Activated CD4-positive, alpha-beta T cell treated with anti-CD3 and anti-CD28 coated beads, Interleukin-2, amount 10 ng/mL, durations not matched to agents 24 days and 14 days (primary cell): ENCODE measurements around the gene STT3A. TPM values are rescaled to one million over a fixed set of nuclear protein-coding genes. Genes with fewer than 3 reads are reported as not detected.

ENCODE experiments used
- DNase-seq: peaks from one replicate; pipeline ENCODE4 v3.0.0; 2022
- H3K27ac Mint-ChIP-seq: one replicate; pipeline ENCODE4 v1.8.0; 2022; ENCODE audit warnings: mild to moderate bottlenecking, mixed read lengths
- H3K27me3 Mint-ChIP-seq: one replicate; pipeline ENCODE4 v1.8.0; 2022; ENCODE audit warnings: mixed read lengths
- H3K36me3 Mint-ChIP-seq: one replicate; pipeline ENCODE4 v1.8.0; 2022; ENCODE audit warnings: low read depth, mild to moderate bottlenecking, mixed read lengths
- H3K4me1 Mint-ChIP-seq: one replicate; pipeline ENCODE4 v1.8.0; 2021; ENCODE audit warnings: mixed read lengths
- H3K4me3 Mint-ChIP-seq: one replicate; pipeline ENCODE4 v1.8.0; 2022; ENCODE audit warnings: mild to moderate bottlenecking, moderate library complexity, mixed read lengths
- H3K9me3 Mint-ChIP-seq: one replicate; pipeline ENCODE4 v1.8.0; 2021; ENCODE audit warnings: mixed read lengths
- intact Hi-C: fragments of 100-400 bp; cut with micrococcal nuclease; formaldehyde crosslinking; loops from one replicate; pipeline ENCODE4 v1.15.1; 2023
- total RNA-seq: library from RNA; stranded (reverse); gene quantifications from 2 replicates; pipeline ENCODE4 v1.2.3, GENCODE V29; 2022

STT3A gene
- 167 and 183 TPM in 2 replicates for total RNA-seq

GRCh38 chr11:125592305-125593113, at the start of gene STT3A:
Gene STT3A (plus strand): TSS chr11:125592852. CDS start chr11:125595916, 3,064 bp downstream.
- H3K27ac Mint-ChIP-seq: peak within 1 kb of the TSS; percentile 95
- peaks cover 31% of the 10 kb centered on the region for H3K36me3 Mint-ChIP-seq
- H3K4me1 Mint-ChIP-seq: peaks cover 37% of the 10 kb centered on the region
- H3K4me3 Mint-ChIP-seq: peak within 1 kb of the TSS; percentile 98
- H3K9me3 Mint-ChIP-seq: no peaks in the 10 kb centered on the region
- DNase-seq: peak; percentile 99
- H3K27me3 Mint-ChIP-seq: no peaks in the 10 kb centered on the region
- intact Hi-C loops: loop anchor here (1.0 kb wide), 7 partner anchors 23 to 712 kb away; partner anchors contain the start of genes CHEK1, DCPS, EI24 and FAM118B

DNA sequence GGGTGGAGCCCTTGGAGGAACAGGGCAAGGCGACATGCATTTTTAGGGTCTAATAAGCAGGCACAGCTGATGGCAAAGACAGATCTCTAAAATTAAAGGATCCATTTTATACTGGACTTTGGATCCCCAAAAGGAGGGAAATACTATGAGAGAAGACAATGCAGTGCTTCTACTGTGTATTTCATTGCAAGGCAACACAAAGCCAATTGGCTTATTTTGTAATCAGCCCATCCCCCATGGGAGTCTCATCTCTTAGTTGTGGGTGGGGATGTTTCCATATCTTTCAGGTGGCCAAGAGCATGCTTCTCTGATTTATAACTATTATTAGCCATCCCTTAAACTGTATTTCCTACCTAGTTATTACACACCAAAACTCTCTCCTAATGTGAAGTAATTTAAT, 41.9 kb upstream of the STT3A start:
- H3K4me3 Mint-ChIP-seq: no peak overlapping the region
- no peaks in the 10 kb centered on the region for H3K27me3 Mint-ChIP-seq
- DNase-seq: no peak
- intact Hi-C loops: no loop called here
- no peak overlapping the region for H3K27ac Mint-ChIP-seq
- H3K36me3 Mint-ChIP-seq: peaks cover 3% of the 10 kb centered on the region
- no peaks in the 10 kb centered on the region for H3K4me1 Mint-ChIP-seq
- H3K9me3 Mint-ChIP-seq: peaks cover 22% of the 10 kb centered on the region

DNA sequence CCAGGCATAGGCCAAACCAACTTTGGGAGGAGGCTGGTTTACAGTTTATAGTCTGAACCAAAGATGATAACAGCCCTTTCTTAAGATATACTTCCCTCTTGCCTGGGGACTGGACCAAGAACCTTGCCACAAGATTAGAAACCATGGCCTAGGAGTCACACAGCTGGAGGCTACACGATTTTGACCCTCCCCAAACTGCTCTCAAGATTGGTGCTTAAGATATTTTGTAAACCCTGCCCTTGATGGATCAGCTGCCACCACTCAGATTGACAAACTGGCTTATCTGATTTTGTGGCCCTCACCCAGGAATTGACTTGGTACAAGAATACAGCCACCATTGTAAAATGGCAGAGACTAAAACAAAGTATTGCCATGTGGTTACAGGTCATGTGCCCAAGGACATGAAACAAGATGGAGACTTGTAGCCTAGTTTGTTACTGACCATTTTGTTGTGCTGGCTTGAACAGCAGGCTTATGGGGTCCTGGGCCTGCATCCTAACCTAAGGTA, 40.8 kb upstream of the STT3A start:
- no peak for DNase-seq
- Mint-ChIP-seq H3K36me3 (peaks cover 3% of the 10 kb centered on the region), H3K9me3 (peaks cover 20% of the 10 kb centered on the region), H3K27ac (no peak overlapping the region), H3K27me3 (no peaks in the 10 kb centered on the region), H3K4me3 (no peak overlapping the region), H3K4me1 (no peaks in the 10 kb centered on the region)
- intact Hi-C loops: no loop called here

- intact Hi-C loops: no loop called here
- Mint-ChIP-seq H3K4me3 (no peak overlapping the region), H3K27ac (no peak overlapping the region), H3K4me1 (no peaks in the 10 kb centered on the region), H3K36me3 (peaks cover 3% of the 10 kb centered on the region), H3K27me3 (peaks cover 2% of the 10 kb centered on the region), H3K9me3 (peaks cover 19% of the 10 kb centered on the region)
- no peak for DNase-seq
Observed at GRCh38 chr11:125552927-125553326, 39.7 kb upstream of the STT3A start.

DNA sequence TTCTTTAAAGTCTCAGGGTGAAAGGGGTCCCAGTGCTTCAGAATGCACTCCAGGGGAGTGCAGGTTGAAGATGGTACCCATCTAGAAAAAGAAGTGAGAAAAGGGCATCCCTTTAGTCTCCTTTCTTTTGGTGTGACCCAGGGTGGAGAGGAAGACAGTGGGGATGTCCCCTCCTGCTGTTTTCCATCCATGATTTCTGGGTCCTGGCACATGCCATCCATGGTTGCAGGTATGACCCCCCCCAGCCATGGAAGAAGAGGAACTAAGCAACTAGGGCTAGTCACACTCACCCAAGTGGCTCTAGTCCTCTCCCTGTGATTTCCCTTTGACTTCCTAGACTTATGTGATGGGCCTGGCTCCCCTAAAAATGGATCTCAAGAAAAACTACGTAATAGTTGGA, 39.3 kb upstream of the STT3A start:
- no peak for DNase-seq
- H3K27ac Mint-ChIP-seq: no peak overlapping the region
- H3K9me3 Mint-ChIP-seq: peaks cover 19% of the 10 kb centered on the region
- H3K36me3 Mint-ChIP-seq: peaks cover 3% of the 10 kb centered on the region
- H3K4me1 Mint-ChIP-seq: no peaks in the 10 kb centered on the region
- no peak overlapping the region for H3K4me3 Mint-ChIP-seq
- H3K27me3 Mint-ChIP-seq: peaks cover 2% of the 10 kb centered on the region
- intact Hi-C loops: no loop called here

GRCh38 chr11:125554038-125554437, 38.6 kb upstream of the STT3A start:
- H3K36me3 Mint-ChIP-seq: peaks cover 3% of the 10 kb centered on the region
- H3K9me3 Mint-ChIP-seq: peaks cover 19% of the 10 kb centered on the region
- H3K4me3 Mint-ChIP-seq: no peak overlapping the region
- H3K27me3 Mint-ChIP-seq: peaks cover 2% of the 10 kb centered on the region
- H3K4me1 Mint-ChIP-seq: no peaks in the 10 kb centered on the region
- no peak overlapping the region for H3K27ac Mint-ChIP-seq
- no peak for DNase-seq
- intact Hi-C loops: no loop called here

DNA sequence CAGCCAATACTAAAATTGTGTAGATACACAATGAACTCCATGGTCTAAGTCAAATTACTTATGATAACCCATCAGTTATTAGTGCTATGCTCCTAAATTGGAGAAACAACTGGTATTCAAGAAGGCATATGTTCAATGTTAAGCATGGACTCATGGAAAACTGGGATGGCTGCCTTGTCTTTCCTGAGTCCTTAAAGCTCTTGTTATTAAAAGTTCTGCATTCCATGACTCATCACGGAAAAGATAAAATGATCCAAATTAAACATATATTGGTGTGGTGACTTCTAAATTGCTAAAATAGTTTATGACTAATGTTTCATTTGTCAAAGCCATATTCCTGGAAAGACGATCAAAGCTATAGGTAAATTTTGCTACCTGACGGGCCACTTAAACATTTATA, 32.8 kb upstream of the STT3A start:
- Mint-ChIP-seq H3K9me3 (peaks cover 6% of the 10 kb centered on the region), H3K27me3 (peaks cover 2% of the 10 kb centered on the region), H3K4me3 (no peak overlapping the region), H3K36me3 (no peaks in the 10 kb centered on the region), H3K4me1 (no peaks in the 10 kb centered on the region), H3K27ac (no peak overlapping the region)
- intact Hi-C loops: no loop called here
- no peak for DNase-seq

GRCh38 chr11:125561924-125562323, 30.7 kb upstream of the STT3A start:
- Mint-ChIP-seq H3K27ac (no peak overlapping the region), H3K9me3 (no peaks in the 10 kb centered on the region), H3K4me3 (no peak overlapping the region), H3K4me1 (no peaks in the 10 kb centered on the region), H3K36me3 (no peaks in the 10 kb centered on the region), H3K27me3 (peaks cover 2% of the 10 kb centered on the region)
- no peak for DNase-seq
- intact Hi-C loops: no loop called here

DNA sequence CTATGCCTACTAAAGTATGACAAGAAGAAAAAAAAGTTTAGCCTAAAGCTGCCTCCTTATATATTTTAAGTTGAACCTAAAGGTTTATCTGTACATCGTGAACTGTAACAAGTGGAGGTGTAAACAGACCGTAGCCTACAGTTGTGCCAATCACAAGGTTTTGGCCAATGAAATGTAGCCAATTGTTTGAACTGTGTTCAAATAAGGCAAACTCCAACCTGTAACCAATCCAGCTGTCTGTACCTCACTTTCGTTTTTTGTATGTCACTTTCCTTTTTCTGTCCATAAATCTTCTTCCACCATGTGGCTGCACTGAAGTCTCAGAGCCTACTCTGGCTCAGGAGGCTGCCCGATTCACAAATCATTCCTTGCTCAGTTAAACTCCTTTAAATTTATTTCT, 30.2 kb upstream of the STT3A start:
- DNase-seq: no peak
- H3K27ac Mint-ChIP-seq: no peak overlapping the region
- H3K36me3 Mint-ChIP-seq: no peaks in the 10 kb centered on the region
- no peaks in the 10 kb centered on the region for H3K9me3 Mint-ChIP-seq
- H3K27me3 Mint-ChIP-seq: peaks cover 1% of the 10 kb centered on the region
- intact Hi-C loops: no loop called here
- no peaks in the 10 kb centered on the region for H3K4me1 Mint-ChIP-seq
- H3K4me3 Mint-ChIP-seq: no peak overlapping the region

- Mint-ChIP-seq H3K9me3 (no peaks in the 10 kb centered on the region), H3K27ac (no peak overlapping the region), H3K27me3 (no peaks in the 10 kb centered on the region), H3K36me3 (no peaks in the 10 kb centered on the region), H3K4me1 (peaks cover 2% of the 10 kb centered on the region), H3K4me3 (no peak overlapping the region)
- intact Hi-C loops: no loop called here
- no peak for DNase-seq
Observed at GRCh38 chr11:125564357-125564756, 28.3 kb upstream of the STT3A start.

DNA sequence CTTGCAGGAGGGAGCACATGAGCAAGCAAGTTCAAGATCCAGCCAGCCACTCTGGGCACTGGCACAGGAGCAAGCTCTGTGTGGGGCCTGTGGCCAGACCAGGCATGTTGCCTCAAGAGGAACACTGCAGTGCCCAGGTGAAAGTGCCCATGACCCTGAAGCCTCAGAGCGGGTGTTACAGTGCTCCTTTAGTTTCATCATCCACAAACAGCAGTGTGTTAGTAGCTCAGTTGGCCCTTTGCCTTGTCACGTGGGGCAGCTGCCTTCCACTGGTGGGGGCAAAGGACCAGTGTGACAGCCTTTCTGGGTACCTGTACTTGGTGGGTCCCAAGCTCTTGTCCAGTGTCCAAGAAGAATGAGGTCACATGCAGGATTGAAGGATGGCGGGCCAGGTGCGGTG, 26.4 kb upstream of the STT3A start:
- Mint-ChIP-seq H3K4me1 (peaks cover 10% of the 10 kb centered on the region), H3K27me3 (no peaks in the 10 kb centered on the region), H3K36me3 (peaks cover 2% of the 10 kb centered on the region), H3K9me3 (no peaks in the 10 kb centered on the region), H3K4me3 (no peak overlapping the region), H3K27ac (no peak overlapping the region)
- intact Hi-C loops: no loop called here
- no peak for DNase-seq

- DNase-seq: peak; percentile 97
- peaks cover 19% of the 10 kb centered on the region for H3K36me3 Mint-ChIP-seq
- peaks cover 18% of the 10 kb centered on the region for H3K4me1 Mint-ChIP-seq
- no peaks in the 10 kb centered on the region for H3K9me3 Mint-ChIP-seq
- H3K27me3 Mint-ChIP-seq: no peaks in the 10 kb centered on the region
- H3K4me3 Mint-ChIP-seq: peak within 1 kb of the TSS; percentile 96
- H3K27ac Mint-ChIP-seq: peak within 1 kb of the TSS; percentile 94
- intact Hi-C loops: loop anchor here (1.0 kb wide), 4 partner anchors 23 to 700 kb away; partner anchors contain the start of genes CHEK1, FOXRED1, HYLS1 and STT3A
Observed at GRCh38 chr11:125568970-125569914, 23.4 kb upstream of the STT3A start, which contains the start of gene EI24. Gene EI24 (plus strand): TSS chr11:125569477. CDS start chr11:125572528, 3,051 bp downstream.

GRCh38 chr11:125569915-125570621, 22.6 kb upstream of the STT3A start:
- Mint-ChIP-seq H3K27ac (peak overlapping the region; percentile 91), H3K36me3 (peaks cover 26% of the 10 kb centered on the region), H3K9me3 (no peaks in the 10 kb centered on the region), H3K27me3 (no peaks in the 10 kb centered on the region), H3K4me3 (peak overlapping the region; percentile 96), H3K4me1 (peaks cover 18% of the 10 kb centered on the region)
- intact Hi-C loops: loop anchor here (1.0 to 5.0 kb wide), 6 partner anchors 22 to 699 kb away; partner anchors contain the start of genes CHEK1, FAM118B, FOXRED1 and HYLS1
- peak; percentile 67 for DNase-seq
